Tibial nerve (tissue), 3 donors: ENCODE results near the gene PLCG2.

Source experiments
- CTCF ChIP-seq, 5 experiments: fragments of 200-600 bp in 3 of 5; fragments of 450-650 bp in 2 of 5; sonication (generic) in 3 of 5; IDR thresholded peaks; one replicate each; pipeline ENCODE4 v1.5.1; 2016 to 2019; ENCODE audit warnings: antibody characterized with exemption in 5 of 5, mild to moderate bottlenecking in 3 of 5, moderate library complexity in 2 of 5
- POLR2A ChIP-seq, 2 donors: fragments of 450-650 bp; IDR thresholded peaks; one replicate each; pipeline ENCODE4 v1.6.1; 2017; ENCODE audit warnings: antibody characterized with exemption in 2 of 2, mild to moderate bottlenecking in 2 of 2, moderate library complexity in 2 of 2

- TF ChIP-seq CTCF (IDR thresholded peaks at IDR 0.05) (no peak), POLR2A (IDR thresholded peaks at IDR 0.05) (no peak)
Observed at GRCh38 chr16:81912395-81912794, 133.3 kb downstream of the PLCG2 start.
